GM12878 (cell line): Measurements from ENCODE around the gene KTI12.

Experiments used
- CBX3 ChIP-seq: fragments of 200-600 bp; sonication (generic); IDR thresholded peaks from 2 replicates; pipeline ENCODE4 v1.6.1; 2016; ENCODE audit warnings: low read depth, borderline replicate concordance
- E4F1 ChIP-seq: fragments of 450-650 bp; IDR thresholded peaks from 2 replicates; pipeline ENCODE4 v1.6.1; 2018; ENCODE audit warnings: borderline replicate concordance, mild to moderate bottlenecking; ENCODE audit not compliant: partially characterized antibody
- NR2C2 ChIP-seq: IDR thresholded peaks from 2 replicates; pipeline ENCODE4 v1.6.1; 2011; ENCODE audit warnings: borderline replicate concordance, low read depth; ENCODE audit not compliant: control insufficient read depth, insufficient read length
- POLR2AphosphoS5 ChIP-seq: IDR thresholded peaks from 2 replicates; pipeline ENCODE4 v1.6.1; 2011; ENCODE audit warnings: mild to moderate bottlenecking, low read length, inconsistent platforms
- TCF7 ChIP-seq: IDR thresholded peaks from 2 replicates; pipeline ENCODE4 v1.6.1; 2014; ENCODE audit warnings: antibody characterized with exemption, borderline replicate concordance
- ZNF687 ChIP-seq: fragments of 450-650 bp; IDR thresholded peaks from 2 replicates; pipeline ENCODE4 v1.6.1; 2017; ENCODE audit warnings: mild to moderate bottlenecking, moderate library complexity
- TF ChIP-seq, protein P1 (sequence below), 3 experiments: IDR thresholded peaks in 2 of 3; conservative IDR thresholded peaks in 1 of 3; 2 replicates each; pipeline ENCODE4 v1.5.1; 2011; ENCODE audit warnings: low read depth in 3 of 3, low read length in 3 of 3, mild to moderate bottlenecking in 3 of 3, control low read depth in 2 of 3, moderate library complexity in 2 of 3, inconsistent platforms in 1 of 3, mixed read lengths in 1 of 3; ENCODE audit not compliant: control insufficient read depth in 2 of 3, insufficient read depth in 1 of 3; ENCODE audit errors: extremely low read depth in 1 of 3
- TF ChIP-seq, protein P2 (sequence below): IDR thresholded peaks from 2 replicates; pipeline ENCODE4 v1.6.1; 2012; ENCODE audit warnings: low read depth, low read length, improper control_type of control experiment

DNA sequence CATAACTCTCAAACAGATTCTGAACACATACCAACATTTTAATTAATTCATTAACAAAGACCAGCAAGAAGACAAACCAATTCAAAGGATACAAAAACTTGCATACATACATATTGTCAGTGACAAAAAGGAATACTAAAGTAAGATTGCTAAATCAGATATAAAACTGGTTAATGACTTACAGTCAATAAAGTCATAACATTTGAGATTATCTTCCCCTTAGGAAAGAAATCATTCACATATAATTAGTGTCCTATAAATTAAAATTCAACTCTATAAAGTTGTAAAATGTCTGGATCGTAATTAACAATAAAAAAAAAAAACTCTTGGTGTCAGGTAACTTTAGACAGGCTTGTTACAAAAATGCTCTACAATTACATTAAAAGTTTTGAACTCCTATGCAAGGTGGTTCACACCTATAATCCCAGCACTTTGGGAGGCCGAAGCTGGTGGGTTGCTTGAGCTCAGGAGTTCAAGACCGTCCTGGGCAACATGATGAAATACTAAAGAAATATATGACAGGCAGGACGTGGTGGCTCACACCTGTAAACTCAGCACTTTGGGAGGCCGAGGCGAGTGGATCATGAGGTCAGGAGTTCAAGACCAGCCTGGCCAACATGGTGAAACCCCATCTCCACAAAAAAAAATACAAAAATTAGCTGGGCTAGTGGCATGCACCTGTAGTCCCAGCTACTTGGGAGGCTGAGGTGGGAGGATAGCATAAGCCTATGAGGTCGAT is 25.4 kb downstream of the KTI12 start:
- no peak for TF ChIP-seq TCF7
- TF ChIP-seq ZNF687, result no peak
- TF ChIP-seq, protein P1, sequence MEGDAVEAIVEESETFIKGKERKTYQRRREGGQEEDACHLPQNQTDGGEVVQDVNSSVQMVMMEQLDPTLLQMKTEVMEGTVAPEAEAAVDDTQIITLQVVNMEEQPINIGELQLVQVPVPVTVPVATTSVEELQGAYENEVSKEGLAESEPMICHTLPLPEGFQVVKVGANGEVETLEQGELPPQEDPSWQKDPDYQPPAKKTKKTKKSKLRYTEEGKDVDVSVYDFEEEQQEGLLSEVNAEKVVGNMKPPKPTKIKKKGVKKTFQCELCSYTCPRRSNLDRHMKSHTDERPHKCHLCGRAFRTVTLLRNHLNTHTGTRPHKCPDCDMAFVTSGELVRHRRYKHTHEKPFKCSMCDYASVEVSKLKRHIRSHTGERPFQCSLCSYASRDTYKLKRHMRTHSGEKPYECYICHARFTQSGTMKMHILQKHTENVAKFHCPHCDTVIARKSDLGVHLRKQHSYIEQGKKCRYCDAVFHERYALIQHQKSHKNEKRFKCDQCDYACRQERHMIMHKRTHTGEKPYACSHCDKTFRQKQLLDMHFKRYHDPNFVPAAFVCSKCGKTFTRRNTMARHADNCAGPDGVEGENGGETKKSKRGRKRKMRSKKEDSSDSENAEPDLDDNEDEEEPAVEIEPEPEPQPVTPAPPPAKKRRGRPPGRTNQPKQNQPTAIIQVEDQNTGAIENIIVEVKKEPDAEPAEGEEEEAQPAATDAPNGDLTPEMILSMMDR (IDR thresholded peaks at IDR 0.05 in 2 of 3, conservative IDR thresholded peaks at IDR 0.05 in 1 of 3; ENCODE audit: control insufficient read depth in 2 of 3, extremely low read depth in 1 of 3, insufficient read depth in 1 of 3, low read depth in 3 of 3, low read length in 3 of 3), result no peak
- TF ChIP-seq E4F1, result no peak
- TF ChIP-seq, protein P2, sequence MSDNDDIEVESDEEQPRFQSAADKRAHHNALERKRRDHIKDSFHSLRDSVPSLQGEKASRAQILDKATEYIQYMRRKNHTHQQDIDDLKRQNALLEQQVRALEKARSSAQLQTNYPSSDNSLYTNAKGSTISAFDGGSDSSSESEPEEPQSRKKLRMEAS, result no peak
- TF ChIP-seq POLR2AphosphoS5, result no peak
- no peak for TF ChIP-seq NR2C2
- TF ChIP-seq CBX3, result no peak
